ENCODE measurements around the gene TMCO6. TPM values are rescaled to one million over a fixed set of nuclear protein-coding genes. Genes with fewer than 3 reads are reported as not detected.
A peak's percentile ranks its signal among the peaks of the same experiment; 100 is the strongest.
"Not testable (repeated sequence)": the region's sequence is repeated elsewhere in the genome, so short reads cannot be mapped to it uniquely, and the experiment has no call there.

TMCO6 gene
- total RNA-seq, result 13.7 TPM

GRCh38 chr5:140639148-140639981 lies at the start of gene TMCO6:
TSS of gene TMCO6 (plus strand) at chr5:140639451. CDS start at chr5:140639528, 77 bp downstream.
- Histone ChIP-seq H3K27me3 (ENCODE audit: insufficient read depth, low read length) (no peaks in the 10 kb centered on the region), H3K4me1 (ENCODE audit: insufficient read depth, low read length) (peaks cover 48% of the 10 kb centered on the region), H3K4me3 (ENCODE audit: low read length) (peak within 1 kb of the TSS; percentile 67), H3K9me3 (ENCODE audit: low read depth, low read length) (no peaks in the 10 kb centered on the region)

GRCh38 chr5:140590861-140591260 lies 48.4 kb upstream of the TMCO6 start:
- Histone ChIP-seq H3K4me1 (ENCODE audit: insufficient read depth, low read length) (peaks cover 58% of the 10 kb centered on the region), H3K4me3 (ENCODE audit: low read length) (peak overlapping the region; percentile 35), H3K9me3 (ENCODE audit: low read depth, low read length) (no peaks in the 10 kb centered on the region)

GRCh38 chr5:140591747-140592372 lies 47.4 kb upstream of the TMCO6 start:
- no peaks in the 10 kb centered on the region for H3K27me3 ChIP-seq (ENCODE audit: insufficient read depth, low read length)
- H3K4me1 ChIP-seq (ENCODE audit: insufficient read depth, low read length), result peaks cover 68% of the 10 kb centered on the region
- H3K4me3 ChIP-seq (ENCODE audit: low read length), result peak overlapping the region; percentile 35
- H3K9me3 ChIP-seq (ENCODE audit: low read depth, low read length), result no peaks in the 10 kb centered on the region

More at GRCh38 chr5:140590861-140591260, 48.4 kb upstream of the TMCO6 start:
- no peaks in the 10 kb centered on the region for H3K27me3 ChIP-seq (ENCODE audit: insufficient read depth, low read length)

GRCh38 chr5:140593070-140593469 lies 46.2 kb upstream of the TMCO6 start:
- not testable (repeated sequence) for H3K9me3 ChIP-seq (ENCODE audit: low read depth, low read length); H3K27me3 ChIP-seq (ENCODE audit: insufficient read depth, low read length); H3K4me3 ChIP-seq (ENCODE audit: low read length)
- peaks cover 79% of the 10 kb centered on the region for H3K4me1 ChIP-seq (ENCODE audit: insufficient read depth, low read length)

- H3K4me3 ChIP-seq (ENCODE audit: low read length), result no peak overlapping the region
- peaks cover 82% of the 10 kb centered on the region for H3K4me1 ChIP-seq (ENCODE audit: insufficient read depth, low read length)
- H3K27me3 ChIP-seq (ENCODE audit: insufficient read depth, low read length), result no peaks in the 10 kb centered on the region
- H3K9me3 ChIP-seq (ENCODE audit: low read depth, low read length), result no peaks in the 10 kb centered on the region
Measured at GRCh38 chr5:140594169-140594568, 45.1 kb upstream of the TMCO6 start.

GRCh38 chr5:140595538-140596300 lies 43.5 kb upstream of the TMCO6 start:
- Histone ChIP-seq H3K4me1 (ENCODE audit: insufficient read depth, low read length) (peaks cover 73% of the 10 kb centered on the region), H3K27me3 (ENCODE audit: insufficient read depth, low read length) (no peaks in the 10 kb centered on the region), H3K4me3 (ENCODE audit: low read length) (no peak overlapping the region), H3K9me3 (ENCODE audit: low read depth, low read length) (no peaks in the 10 kb centered on the region)

- no peaks in the 10 kb centered on the region for H3K9me3 ChIP-seq (ENCODE audit: low read depth, low read length)
- H3K4me3 ChIP-seq (ENCODE audit: low read length), result no peak overlapping the region
- no peaks in the 10 kb centered on the region for H3K27me3 ChIP-seq (ENCODE audit: insufficient read depth, low read length)
- peaks cover 73% of the 10 kb centered on the region for H3K4me1 ChIP-seq (ENCODE audit: insufficient read depth, low read length)
Measured at GRCh38 chr5:140596321-140596741, 42.9 kb upstream of the TMCO6 start.

- Histone ChIP-seq H3K4me1 (ENCODE audit: insufficient read depth, low read length) (peaks cover 82% of the 10 kb centered on the region), H3K9me3 (ENCODE audit: low read depth, low read length) (no peaks in the 10 kb centered on the region), H3K27me3 (ENCODE audit: insufficient read depth, low read length) (no peaks in the 10 kb centered on the region), H3K4me3 (ENCODE audit: low read length) (no peak overlapping the region)
Measured at GRCh38 chr5:140598836-140599235, 40.4 kb upstream of the TMCO6 start.

GRCh38 chr5:140600096-140600495 lies 39.2 kb upstream of the TMCO6 start:
- peaks cover 77% of the 10 kb centered on the region for H3K4me1 ChIP-seq (ENCODE audit: insufficient read depth, low read length)
- H3K4me3 ChIP-seq (ENCODE audit: low read length), result no peak overlapping the region
- H3K27me3 ChIP-seq (ENCODE audit: insufficient read depth, low read length), result no peaks in the 10 kb centered on the region
- no peaks in the 10 kb centered on the region for H3K9me3 ChIP-seq (ENCODE audit: low read depth, low read length)

- no peak overlapping the region for H3K4me3 ChIP-seq (ENCODE audit: low read length)
- peaks cover 73% of the 10 kb centered on the region for H3K4me1 ChIP-seq (ENCODE audit: insufficient read depth, low read length)
- no peaks in the 10 kb centered on the region for H3K27me3 ChIP-seq (ENCODE audit: insufficient read depth, low read length)
- H3K9me3 ChIP-seq (ENCODE audit: low read depth, low read length), result no peaks in the 10 kb centered on the region
Measured at GRCh38 chr5:140602147-140602546, 37.1 kb upstream of the TMCO6 start.

GRCh38 chr5:140603446-140603698 lies 35.9 kb upstream of the TMCO6 start:
- not testable (repeated sequence) for H3K4me3 ChIP-seq (ENCODE audit: low read length)

GRCh38 chr5:140603734-140604133 lies 35.5 kb upstream of the TMCO6 start:
- Histone ChIP-seq H3K27me3 (ENCODE audit: insufficient read depth, low read length) (no peaks in the 10 kb centered on the region), H3K4me3 (ENCODE audit: low read length) (no peak overlapping the region), H3K9me3 (ENCODE audit: low read depth, low read length) (no peaks in the 10 kb centered on the region), H3K4me1 (ENCODE audit: insufficient read depth, low read length) (peaks cover 73% of the 10 kb centered on the region)

More at GRCh38 chr5:140603446-140603698, 35.9 kb upstream of the TMCO6 start:
- not testable (repeated sequence) for H3K9me3 ChIP-seq (ENCODE audit: low read depth, low read length); H3K27me3 ChIP-seq (ENCODE audit: insufficient read depth, low read length)
- peaks cover 71% of the 10 kb centered on the region for H3K4me1 ChIP-seq (ENCODE audit: insufficient read depth, low read length)

GRCh38 chr5:140605879-140606278 lies 33.4 kb upstream of the TMCO6 start:
- no peaks in the 10 kb centered on the region for H3K9me3 ChIP-seq (ENCODE audit: low read depth, low read length)
- peaks cover 86% of the 10 kb centered on the region for H3K4me1 ChIP-seq (ENCODE audit: insufficient read depth, low read length)
- no peaks in the 10 kb centered on the region for H3K27me3 ChIP-seq (ENCODE audit: insufficient read depth, low read length)
- H3K4me3 ChIP-seq (ENCODE audit: low read length), result no peak overlapping the region

- Histone ChIP-seq H3K4me1 (ENCODE audit: insufficient read depth, low read length) (peaks cover 85% of the 10 kb centered on the region), H3K27me3 (ENCODE audit: insufficient read depth, low read length) (no peaks in the 10 kb centered on the region), H3K9me3 (ENCODE audit: low read depth, low read length) (no peaks in the 10 kb centered on the region), H3K4me3 (ENCODE audit: low read length) (no peak overlapping the region)
Measured at GRCh38 chr5:140607031-140607430, 32.2 kb upstream of the TMCO6 start.

- Histone ChIP-seq H3K4me3 (ENCODE audit: low read length) (no peak overlapping the region), H3K27me3 (ENCODE audit: insufficient read depth, low read length) (no peaks in the 10 kb centered on the region), H3K4me1 (ENCODE audit: insufficient read depth, low read length) (peaks cover 86% of the 10 kb centered on the region), H3K9me3 (ENCODE audit: low read depth, low read length) (no peaks in the 10 kb centered on the region)
Measured at GRCh38 chr5:140608722-140609121, 30.5 kb upstream of the TMCO6 start.
